Neuronal stem cell (in vitro differentiated cells): ENCODE measurements around the gene GREM1.

Experiments used
- DNase-seq: peaks from one replicate; pipeline ENCODE4 v3.0.0-alpha.2; 2013; ENCODE audit warnings: low spot score
- H2AFZ ChIP-seq: one replicate; pipeline ENCODE4 v1.6.1; 2013; ENCODE audit warnings: mild to moderate bottlenecking, low read length, inconsistent platforms
- H2AK5ac ChIP-seq: 2 replicates; pipeline ENCODE4 v1.6.1; 2013; ENCODE audit warnings: low read depth, mild to moderate bottlenecking, inconsistent platforms, low read length, moderate library complexity, mixed read lengths
- H2BK120ac ChIP-seq: 2 replicates; pipeline ENCODE4 v1.6.1; 2013; ENCODE audit warnings: low read depth, mild to moderate bottlenecking, inconsistent platforms, low read length, moderate library complexity, mixed read lengths
- H2BK12ac ChIP-seq: one replicate; pipeline ENCODE4 v1.6.1; 2013; ENCODE audit warnings: low read length, inconsistent platforms
- H2BK15ac ChIP-seq: 2 replicates; pipeline ENCODE4 v1.6.1; 2013; ENCODE audit warnings: mild to moderate bottlenecking, low read length, inconsistent platforms, mixed read lengths
- H2BK5ac ChIP-seq: one replicate; pipeline ENCODE4 v1.6.1; 2013; ENCODE audit warnings: inconsistent platforms, mild to moderate bottlenecking, low read length, moderate library complexity
- H3K14ac ChIP-seq: one replicate; pipeline ENCODE4 v1.6.1; 2013; ENCODE audit warnings: low read length, inconsistent platforms
- H3K18ac ChIP-seq: 2 replicates; pipeline ENCODE4 v1.6.1; 2013; ENCODE audit warnings: low read length, inconsistent platforms
- H3K23ac ChIP-seq: 2 replicates; pipeline ENCODE4 v1.6.1; 2013; ENCODE audit warnings: low read depth, mild to moderate bottlenecking, mixed read lengths, low read length, inconsistent platforms; ENCODE audit not compliant: poor library complexity
- H3K27ac ChIP-seq: replicated peaks from 3 replicates; pipeline ENCODE4 v1.5.1; 2013; ENCODE audit warnings: low read length, inconsistent platforms
- H3K27me3 ChIP-seq, 3 experiments: 2 replicates each; pipeline ENCODE4 v1.6.1; 2013; ENCODE audit warnings: low read length in 3 of 3, mild to moderate bottlenecking in 2 of 3, inconsistent platforms in 1 of 3, low read depth in 1 of 3, mixed read lengths in 1 of 3, moderate library complexity in 1 of 3; ENCODE audit not compliant: control insufficient read depth in 3 of 3, insufficient read depth in 3 of 3
- H3K36me3 ChIP-seq, 2 donors: replicated peaks in 1 of 2; 2 replicates each; pipeline ENCODE4 v1.6.1; 2013; ENCODE audit warnings: low read length in 2 of 2; ENCODE audit not compliant: control insufficient read depth in 2 of 2, insufficient read depth in 2 of 2
- H3K4ac ChIP-seq: 2 replicates; pipeline ENCODE4 v1.6.1; 2013; ENCODE audit warnings: inconsistent platforms, mild to moderate bottlenecking, low read length, moderate library complexity
- H3K4me1 ChIP-seq, 2 donors: 1 replicate in 1 of 2; 2 replicates in 1 of 2; pipeline ENCODE4 v1.6.1; 2013; ENCODE audit warnings: low read length in 2 of 2, low read depth in 1 of 2; ENCODE audit not compliant: control insufficient read depth in 2 of 2, insufficient read depth in 1 of 2
- H3K4me2 ChIP-seq: one replicate; pipeline ENCODE4 v1.6.1; 2013; ENCODE audit warnings: mild to moderate bottlenecking, low read length, inconsistent platforms; ENCODE audit not compliant: insufficient read depth, poor library complexity, severe bottlenecking
- H3K4me3 ChIP-seq, 2 donors: 2 replicates each; pipeline ENCODE4 v1.5.1; 2013; ENCODE audit warnings: low read length in 2 of 2, mild to moderate bottlenecking in 2 of 2, inconsistent platforms in 1 of 2, moderate library complexity in 1 of 2
- H3K79me1 ChIP-seq: one replicate; pipeline ENCODE4 v1.6.1; 2013; ENCODE audit warnings: low read depth, mild to moderate bottlenecking, inconsistent platforms, low read length, moderate library complexity
- H3K9ac ChIP-seq: one replicate; pipeline ENCODE4 v1.6.1; 2013; ENCODE audit warnings: mild to moderate bottlenecking, low read depth, low read length, inconsistent platforms; ENCODE audit not compliant: poor library complexity
- H3K9me3 ChIP-seq, 2 donors: replicated peaks in 1 of 2; 2 replicates each; pipeline versions ENCODE3 to v1.6.1; 2013; ENCODE audit warnings: low read length in 2 of 2, mild to moderate bottlenecking in 2 of 2, inconsistent platforms in 1 of 2, low read depth in 1 of 2, mixed read lengths in 1 of 2, moderate library complexity in 1 of 2; ENCODE audit not compliant: control insufficient read depth in 2 of 2, insufficient read depth in 1 of 2
- H4K8ac ChIP-seq: one replicate; pipeline ENCODE4 v1.6.1; 2013; ENCODE audit warnings: low read depth, mild to moderate bottlenecking, inconsistent platforms, low read length, moderate library complexity
- H4K91ac ChIP-seq: one replicate; pipeline ENCODE4 v1.6.1; 2013; ENCODE audit warnings: low read length, low read depth, mild to moderate bottlenecking, inconsistent platforms; ENCODE audit not compliant: poor library complexity
- WGBS, 2 donors: extraction: QIAGEN DNeasy Blood & Tissue Kit; methylation state at CpG; one replicate each; pipeline ENCODE4 v1.1.7; 2013; ENCODE audit warnings: missing lambda C conversion rate in 2 of 2, mixed read lengths in 1 of 2; ENCODE audit not compliant: insufficient read length in 2 of 2, insufficient replicate concordance in 1 of 2; ENCODE audit errors: extremely low coverage in 2 of 2; 5-methylcytosine and 5-hydroxymethylcytosine counted together

Gene GREM1

GRCh38 chr15:32786906-32787305, 69.1 kb downstream of the GREM1 start:
- H3K4me3 ChIP-seq = no peak overlapping the region
- H3K4me1 ChIP-seq = no peaks in the 10 kb centered on the region
- no peak overlapping the region for H2BK15ac ChIP-seq
- no peak overlapping the region for H3K27ac ChIP-seq
- H3K9me3 ChIP-seq = no peaks in the 10 kb centered on the region
- no peak overlapping the region for H3K23ac ChIP-seq
- H2BK120ac ChIP-seq = no peak overlapping the region
- no peak overlapping the region for H3K4ac ChIP-seq
- no peak overlapping the region for H2AFZ ChIP-seq
- H4K91ac ChIP-seq = no peak overlapping the region
- no peak overlapping the region for H2BK12ac ChIP-seq
- H3K27me3 ChIP-seq = no peaks in the 10 kb centered on the region
- no CpG with 5 or more reads among the region's 7 CpGs for WGBS, 2 donors
- no peak overlapping the region for H2AK5ac ChIP-seq
- H3K14ac ChIP-seq = no peak overlapping the region
- no peak overlapping the region for H3K18ac ChIP-seq
- H3K4me2 ChIP-seq = no peak overlapping the region
- DNase-seq = no peak
- H4K8ac ChIP-seq = no peak overlapping the region
- no peaks in the 10 kb centered on the region for H3K36me3 ChIP-seq
- H3K9ac ChIP-seq = no peak overlapping the region
- H2BK5ac ChIP-seq = no peak overlapping the region
- H3K79me1 ChIP-seq = no peaks in the 10 kb centered on the region

- Histone ChIP-seq H3K14ac (no peak overlapping the region), H3K18ac (no peak overlapping the region), H2BK15ac (no peak overlapping the region), H2BK5ac (no peak overlapping the region), H3K9me3 (no peaks in the 10 kb centered on the region), H3K4me3 (no peak overlapping the region), H4K91ac (no peak overlapping the region), H2BK120ac (no peak overlapping the region), H3K4ac (no peak overlapping the region), H3K79me1 (no peaks in the 10 kb centered on the region), H3K36me3 (no peaks in the 10 kb centered on the region), H3K4me1 (no peaks in the 10 kb centered on the region), H3K4me2 (no peak overlapping the region), H3K9ac (no peak overlapping the region), H3K27ac (no peak overlapping the region), H2BK12ac (no peak overlapping the region), H2AK5ac (no peak overlapping the region), H4K8ac (no peak overlapping the region), H3K27me3 (no peaks in the 10 kb centered on the region), H2AFZ (no peak overlapping the region), H3K23ac (no peak overlapping the region)
- no peak for DNase-seq
- WGBS, 2 donors = no CpG with 5 or more reads among the region's 5 CpGs
These were observed 70.1 kb downstream of the GREM1 start for GRCh38 chr15:32787949-32788348.

- whole genome bisulfite sequencing, 2 donors = no CpG with 5 or more reads among the region's 2 CpGs
These were observed 72.7 kb downstream of the GREM1 start for GRCh38 chr15:32790352-32790999.

GRCh38 chr15:32792436-32792835, 74.6 kb downstream of the GREM1 start:
- H3K79me1 ChIP-seq = no peaks in the 10 kb centered on the region
- H2BK12ac ChIP-seq = no peak overlapping the region
- DNase-seq = no peak
- H3K4me1 ChIP-seq = peaks cover 0 to 2% of the 10 kb centered on the region in 2 donors
- no peaks in the 10 kb centered on the region for H3K9me3 ChIP-seq
- no peak overlapping the region for H4K91ac ChIP-seq
- no peak overlapping the region for H3K9ac ChIP-seq
- no peak overlapping the region for H3K14ac ChIP-seq
- no peak overlapping the region for H2BK15ac ChIP-seq
- no peak overlapping the region for H3K4me3 ChIP-seq
- no peaks in the 10 kb centered on the region for H3K36me3 ChIP-seq
- no peak overlapping the region for H2BK5ac ChIP-seq
- no peak overlapping the region for H2BK120ac ChIP-seq
- H2AK5ac ChIP-seq = no peak overlapping the region
- no peak overlapping the region for H3K23ac ChIP-seq
- no peak overlapping the region for H3K18ac ChIP-seq
- H2AFZ ChIP-seq = no peak overlapping the region
- no peak overlapping the region for H3K27ac ChIP-seq
- H4K8ac ChIP-seq = no peak overlapping the region
- H3K4ac ChIP-seq = no peak overlapping the region
- H3K4me2 ChIP-seq = no peak overlapping the region
- H3K27me3 ChIP-seq = no peaks in the 10 kb centered on the region
- WGBS, 2 donors = no CpG with 5 or more reads among the region's 2 CpGs

More at GRCh38 chr15:32790352-32790999, 72.7 kb downstream of the GREM1 start:
- H3K4ac ChIP-seq = no peak overlapping the region
- H3K4me3 ChIP-seq = no peak overlapping the region
- no peaks in the 10 kb centered on the region for H3K9me3 ChIP-seq
- no peak overlapping the region for H2BK120ac ChIP-seq
- H3K27me3 ChIP-seq = no peaks in the 10 kb centered on the region
- H2BK5ac ChIP-seq = no peak overlapping the region
- H2BK12ac ChIP-seq = no peak overlapping the region
- no peak overlapping the region for H3K9ac ChIP-seq
- H4K91ac ChIP-seq = no peak overlapping the region
- H3K18ac ChIP-seq = no peak overlapping the region
- no peaks in the 10 kb centered on the region for H3K36me3 ChIP-seq
- no peak overlapping the region for H3K23ac ChIP-seq
- no peak for DNase-seq
- H2AK5ac ChIP-seq = no peak overlapping the region
- no peak overlapping the region for H3K14ac ChIP-seq
- no peaks in the 10 kb centered on the region for H3K4me1 ChIP-seq
- H2BK15ac ChIP-seq = no peak overlapping the region
- H3K79me1 ChIP-seq = no peaks in the 10 kb centered on the region
- H2AFZ ChIP-seq = no peak overlapping the region
- no peak overlapping the region for H3K4me2 ChIP-seq
- no peak overlapping the region for H4K8ac ChIP-seq
- no peak overlapping the region for H3K27ac ChIP-seq
